ENCODE measurements around the gene TFDP2.

DNA sequence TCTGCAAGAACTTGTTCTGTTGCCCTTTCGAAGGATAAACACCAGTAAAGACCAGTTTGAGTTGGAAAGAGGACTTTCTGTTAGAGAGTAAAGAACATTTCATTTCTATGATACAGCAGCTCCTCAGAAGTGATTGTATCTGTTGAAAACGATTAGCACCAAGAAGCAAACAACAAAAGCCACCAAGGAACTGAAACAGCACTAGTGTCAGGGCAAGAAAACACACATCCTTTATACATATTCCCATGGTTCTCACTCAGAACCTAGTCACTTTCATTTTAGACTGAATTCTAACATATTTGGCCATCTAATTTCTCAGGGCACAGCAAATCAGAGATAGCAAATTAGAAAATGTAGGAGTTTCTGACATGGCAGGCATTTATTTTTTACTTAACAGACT is 156.8 kb downstream of the TFDP2 start:
- TF ChIP-seq, protein P1, sequence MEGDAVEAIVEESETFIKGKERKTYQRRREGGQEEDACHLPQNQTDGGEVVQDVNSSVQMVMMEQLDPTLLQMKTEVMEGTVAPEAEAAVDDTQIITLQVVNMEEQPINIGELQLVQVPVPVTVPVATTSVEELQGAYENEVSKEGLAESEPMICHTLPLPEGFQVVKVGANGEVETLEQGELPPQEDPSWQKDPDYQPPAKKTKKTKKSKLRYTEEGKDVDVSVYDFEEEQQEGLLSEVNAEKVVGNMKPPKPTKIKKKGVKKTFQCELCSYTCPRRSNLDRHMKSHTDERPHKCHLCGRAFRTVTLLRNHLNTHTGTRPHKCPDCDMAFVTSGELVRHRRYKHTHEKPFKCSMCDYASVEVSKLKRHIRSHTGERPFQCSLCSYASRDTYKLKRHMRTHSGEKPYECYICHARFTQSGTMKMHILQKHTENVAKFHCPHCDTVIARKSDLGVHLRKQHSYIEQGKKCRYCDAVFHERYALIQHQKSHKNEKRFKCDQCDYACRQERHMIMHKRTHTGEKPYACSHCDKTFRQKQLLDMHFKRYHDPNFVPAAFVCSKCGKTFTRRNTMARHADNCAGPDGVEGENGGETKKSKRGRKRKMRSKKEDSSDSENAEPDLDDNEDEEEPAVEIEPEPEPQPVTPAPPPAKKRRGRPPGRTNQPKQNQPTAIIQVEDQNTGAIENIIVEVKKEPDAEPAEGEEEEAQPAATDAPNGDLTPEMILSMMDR (IDR thresholded peaks at IDR 0.05), result no peak
- no peak for TF ChIP-seq POLR2A (IDR thresholded peaks at IDR 0.05)
- TF ChIP-seq POLR2AphosphoS5 (IDR thresholded peaks at IDR 0.05), result no peak
